ENCODE results near the gene KLHL14. TPM values are rescaled to one million over a fixed set of nuclear protein-coding genes. Genes with fewer than 3 reads are reported as not detected.
A peak's percentile ranks its signal among the peaks of the same experiment; 100 is the strongest.

The KLHL14 gene
- total and polyA plus RNA-seq, 4 donors = 0.16 to 2.2 (median 0.26) TPM

- Histone ChIP-seq H3K4me1 (ENCODE audit: control insufficient read depth in 5 of 5, insufficient read depth in 5 of 5, low read length in 5 of 5) (no peaks in the 10 kb centered on the region), H3K9ac (ENCODE audit: insufficient read depth in 1 of 2, low read length in 2 of 2) (no peak overlapping the region), H3K27ac (ENCODE audit: low read depth in 1 of 2, low read length in 1 of 2) (no peak overlapping the region), H3K9me3 (ENCODE audit: control insufficient read depth in 4 of 4, insufficient read depth in 3 of 4, low read length in 3 of 4) (no peaks in the 10 kb centered on the region), H3K27me3 (ENCODE audit: control insufficient read depth in 3 of 3, insufficient read depth in 3 of 3, low read length in 2 of 3) (no peaks in the 10 kb centered on the region), H3K4me3 (no peak overlapping the region), H3K36me3 (ENCODE audit: control insufficient read depth in 4 of 4, insufficient read depth in 4 of 4, low read length in 4 of 4) (no peaks in the 10 kb centered on the region)
- no peak for TF ChIP-seq CTCF (IDR thresholded peaks at IDR 0.05; ENCODE audit: control extremely low read depth, extremely low read depth)
- WGBS, 2 donors = 78 to 79% methylated on average over 3 of the region's 3 CpGs
- ATAC-seq (ENCODE audit: insufficient read depth, low FRiP score) = no peak
- DNase-seq = peak in 1 of 3 donors; percentile 5
These were observed 148.6 kb downstream of the KLHL14 start for GRCh38 chr18:32624182-32624723.

- H3K9ac ChIP-seq (ENCODE audit: insufficient read depth in 1 of 2, low read length in 2 of 2) = no peak overlapping the region
- H3K27ac ChIP-seq (ENCODE audit: low read depth in 1 of 2, low read length in 1 of 2) = no peak overlapping the region
- no peaks in the 10 kb centered on the region for H3K36me3 ChIP-seq (ENCODE audit: control insufficient read depth in 4 of 4, insufficient read depth in 4 of 4, low read length in 4 of 4)
These were observed 149.3 kb downstream of the KLHL14 start for GRCh38 chr18:32623563-32623962.

More at GRCh38 chr18:32623563-32623962, 149.3 kb downstream of the KLHL14 start:
- no peaks in the 10 kb centered on the region for H3K9me3 ChIP-seq (ENCODE audit: control insufficient read depth in 4 of 4, insufficient read depth in 3 of 4, low read length in 3 of 4)
- TF ChIP-seq CTCF (IDR thresholded peaks at IDR 0.05; ENCODE audit: control extremely low read depth, extremely low read depth) = no peak
- no peaks in the 10 kb centered on the region for H3K27me3 ChIP-seq (ENCODE audit: control insufficient read depth in 3 of 3, insufficient read depth in 3 of 3, low read length in 2 of 3)
- no peak overlapping the region for H3K4me3 ChIP-seq
- no peaks in the 10 kb centered on the region for H3K4me1 ChIP-seq (ENCODE audit: control insufficient read depth in 5 of 5, insufficient read depth in 5 of 5, low read length in 5 of 5)
- DNase-seq = no peak
- no peak for ATAC-seq (ENCODE audit: insufficient read depth, low FRiP score)

Small RNA genes within 50 kb of the gene (small RNA-seq; reads per million reads assigned to genes)
- gene AC012123.2 (ENCODE audit: low replicate concordance) = not detected
